Tibial nerve (tissue), 4 donors: ENCODE results near the gene NTN5. TPM values are rescaled to one million over a fixed set of nuclear protein-coding genes. Genes with fewer than 3 reads are reported as not detected.

ENCODE experiments used
- DNase-seq, 2 donors: peaks; one replicate each; pipeline ENCODE4 v3.0.0-alpha.2; 2019; ENCODE audit warnings: low spot score in 2 of 2
- H3K27ac ChIP-seq, 4 donors: fragments of 200-600 bp; sonication (generic) in 3 of 4; one replicate each; pipeline ENCODE4 v1.5.1; 2017 to 2019; ENCODE audit warnings: mild to moderate bottlenecking in 1 of 4
- H3K27me3 ChIP-seq, 2 donors: fragments of 200-600 bp; sonication (generic) in 1 of 2; one replicate each; pipeline versions ENCODE4 v1.5.1 to v1.6.0; 2017 to 2019
- H3K36me3 ChIP-seq, 3 donors: fragments of 200-600 bp; sonication (generic); one replicate each; pipeline ENCODE4 v1.5.1; 2018 to 2019
- H3K4me1 ChIP-seq, 4 donors: fragments of 200-600 bp; sonication (generic) in 3 of 4; one replicate each; pipeline ENCODE4 v1.5.1; 2017 to 2019
- H3K4me3 ChIP-seq, 4 donors: fragments of 200-600 bp; sonication (generic) in 3 of 4; one replicate each; pipeline ENCODE4 v1.5.1; 2017 to 2019; ENCODE audit warnings: mild to moderate bottlenecking in 1 of 4, moderate library complexity in 1 of 4
- H3K9me3 ChIP-seq, 4 donors: fragments of 200-600 bp; sonication (generic) in 3 of 4; one replicate each; pipeline ENCODE4 v1.5.1; 2017 to 2019
- EP300 ChIP-seq, 2 donors: sonication (generic); formaldehyde crosslinking; IDR thresholded peaks; one replicate each; pipeline ENCODE4 v1.6.1; 2017; ENCODE audit warnings: antibody characterized with exemption in 2 of 2, mild to moderate bottlenecking in 1 of 2
- POLR2A ChIP-seq, 2 donors: fragments of 450-650 bp; IDR thresholded peaks; one replicate each; pipeline ENCODE4 v1.6.1; 2017; ENCODE audit warnings: antibody characterized with exemption in 2 of 2, mild to moderate bottlenecking in 2 of 2, moderate library complexity in 2 of 2
- whole genome bisulfite sequencing, 2 donors: methylation state at CpG; one replicate each; pipeline ENCODE4 v1.1.5; 2018; 5-methylcytosine and 5-hydroxymethylcytosine counted together
- total RNA-seq, 4 donors: library from RNA; depleted of rRNA; stranded (reverse); fragments of >200 nt; gene quantifications; one replicate each; pipeline ENCODE4 v1.1.0, GENCODE V29; 2016
- TF ChIP-seq, protein P1 (sequence below), 5 experiments: fragments of 200-600 bp in 3 of 5; fragments of 450-650 bp in 2 of 5; sonication (generic) in 3 of 5; IDR thresholded peaks; one replicate each; pipeline ENCODE4 v1.5.1; 2016 to 2019; ENCODE audit warnings: antibody characterized with exemption in 5 of 5, mild to moderate bottlenecking in 3 of 5, moderate library complexity in 2 of 5

NTN5 gene
- total RNA-seq, 4 donors from 2014 or later, result 0.78 to 6.9 (median 2.2) TPM

DNA sequence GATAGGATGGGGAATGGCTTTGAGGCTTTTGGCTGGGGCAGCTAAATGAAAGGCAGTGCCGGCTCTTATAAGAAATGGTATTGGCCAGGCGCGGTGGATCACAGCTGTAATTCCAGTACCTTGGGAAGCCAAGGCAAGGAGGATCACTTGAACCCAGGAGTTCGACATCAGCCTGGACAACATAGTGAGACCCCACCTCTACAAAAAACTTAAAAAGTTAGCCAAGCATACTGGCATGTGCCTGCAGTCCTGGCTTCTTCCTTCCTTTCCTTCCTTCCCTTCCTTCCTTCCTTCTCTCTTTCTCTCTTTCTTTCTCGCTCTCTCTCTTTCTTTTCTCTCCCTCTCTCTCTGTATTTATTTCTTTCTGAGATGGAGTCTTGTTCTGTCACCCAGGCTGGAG is 30.0 kb downstream of the NTN5 start:
- Histone ChIP-seq H3K4me3 (no peak overlapping the region), H3K9me3 (no peaks in the 10 kb centered on the region), H3K36me3 (no peaks in the 10 kb centered on the region), H3K4me1 (peaks cover 0 to 38% (median 17%) of the 10 kb centered on the region in 4 donors), H3K27me3 (no peaks in the 10 kb centered on the region), H3K27ac (no peak overlapping the region)
- TF ChIP-seq, protein P1, sequence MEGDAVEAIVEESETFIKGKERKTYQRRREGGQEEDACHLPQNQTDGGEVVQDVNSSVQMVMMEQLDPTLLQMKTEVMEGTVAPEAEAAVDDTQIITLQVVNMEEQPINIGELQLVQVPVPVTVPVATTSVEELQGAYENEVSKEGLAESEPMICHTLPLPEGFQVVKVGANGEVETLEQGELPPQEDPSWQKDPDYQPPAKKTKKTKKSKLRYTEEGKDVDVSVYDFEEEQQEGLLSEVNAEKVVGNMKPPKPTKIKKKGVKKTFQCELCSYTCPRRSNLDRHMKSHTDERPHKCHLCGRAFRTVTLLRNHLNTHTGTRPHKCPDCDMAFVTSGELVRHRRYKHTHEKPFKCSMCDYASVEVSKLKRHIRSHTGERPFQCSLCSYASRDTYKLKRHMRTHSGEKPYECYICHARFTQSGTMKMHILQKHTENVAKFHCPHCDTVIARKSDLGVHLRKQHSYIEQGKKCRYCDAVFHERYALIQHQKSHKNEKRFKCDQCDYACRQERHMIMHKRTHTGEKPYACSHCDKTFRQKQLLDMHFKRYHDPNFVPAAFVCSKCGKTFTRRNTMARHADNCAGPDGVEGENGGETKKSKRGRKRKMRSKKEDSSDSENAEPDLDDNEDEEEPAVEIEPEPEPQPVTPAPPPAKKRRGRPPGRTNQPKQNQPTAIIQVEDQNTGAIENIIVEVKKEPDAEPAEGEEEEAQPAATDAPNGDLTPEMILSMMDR (IDR thresholded peaks at IDR 0.05), result no peak
- TF ChIP-seq POLR2A (IDR thresholded peaks at IDR 0.05), result no peak
- no peak for TF ChIP-seq EP300 (IDR thresholded peaks at IDR 0.05)
- WGBS, 2 donors, result 88 to 89% methylated on average over 5 of the region's 5 CpGs
- no peak for DNase-seq

DNA sequence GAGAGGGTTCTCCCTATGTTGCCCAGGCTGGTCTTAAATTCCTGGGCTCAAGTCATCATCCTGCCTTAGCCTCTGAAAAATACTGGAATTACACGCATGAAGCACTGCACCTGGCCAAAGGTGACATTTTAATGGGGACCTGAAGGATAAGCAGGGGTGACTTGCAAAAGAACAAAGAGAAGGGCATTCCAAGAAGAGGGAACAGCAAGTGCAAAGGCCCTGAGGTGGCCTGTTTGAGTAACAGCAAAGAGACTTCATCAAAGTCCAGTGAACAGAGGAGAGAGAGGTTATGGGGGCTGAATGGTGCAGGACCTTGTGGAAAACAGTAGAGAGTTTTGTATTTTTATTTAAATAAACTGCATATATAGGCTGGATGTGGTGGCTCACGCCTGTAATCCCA is 31.0 kb downstream of the NTN5 start:
- DNase-seq, result no peak
- Histone ChIP-seq H3K9me3 (no peaks in the 10 kb centered on the region), H3K4me3 (no peak overlapping the region), H3K4me1 (peaks cover 0 to 38% (median 17%) of the 10 kb centered on the region in 4 donors), H3K36me3 (no peaks in the 10 kb centered on the region), H3K27me3 (no peaks in the 10 kb centered on the region), H3K27ac (no peak overlapping the region)
- TF ChIP-seq, protein P1 (IDR thresholded peaks at IDR 0.05), result no peak
- TF ChIP-seq EP300 (IDR thresholded peaks at IDR 0.05) (no peak), POLR2A (IDR thresholded peaks at IDR 0.05) (no peak)
- 85 to 93% methylated on average over 2 of the region's 2 CpGs for WGBS, 2 donors

DNA sequence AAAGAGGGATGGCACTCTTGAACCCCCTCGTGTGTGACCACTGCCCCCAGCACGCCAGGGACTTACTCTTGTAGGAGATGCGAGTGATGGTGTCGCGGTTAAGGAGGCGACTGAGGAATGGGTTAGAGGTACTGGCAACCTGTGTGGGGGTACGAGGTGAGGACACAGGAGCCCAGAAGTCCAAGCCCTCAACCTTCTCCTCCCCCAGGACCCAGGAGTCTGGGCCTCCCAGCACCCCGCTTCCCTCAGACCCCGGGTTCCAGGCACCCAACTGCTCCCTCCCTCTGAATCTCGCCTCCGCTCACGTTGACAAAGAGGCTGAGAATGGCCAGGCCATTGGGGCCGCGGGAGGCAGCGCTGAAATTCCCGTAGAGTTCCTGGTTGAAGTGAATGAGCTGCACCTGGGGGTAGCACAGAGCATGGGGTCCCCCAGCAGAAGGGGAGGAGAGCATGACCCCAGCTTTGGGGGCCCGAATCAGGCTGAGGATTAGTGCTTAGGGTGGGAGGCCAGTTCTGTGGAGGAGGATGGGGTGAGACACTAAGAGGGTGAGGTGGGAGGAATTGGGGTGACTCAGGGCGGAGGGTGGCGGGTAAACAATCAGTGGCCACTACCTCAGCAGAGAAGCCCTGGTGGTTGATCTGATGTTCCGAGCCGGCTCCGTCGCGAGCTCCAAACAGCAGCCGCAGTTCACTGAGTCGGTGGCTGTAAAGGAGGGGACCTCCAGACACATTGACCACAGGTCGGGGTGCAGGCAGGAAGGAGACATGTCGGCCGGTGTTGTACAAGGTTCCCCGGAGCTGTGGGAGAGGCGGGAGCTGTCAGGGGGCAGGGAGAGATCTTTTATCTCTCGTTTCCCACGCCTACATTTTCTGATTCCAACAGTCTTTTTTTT is 33.1 kb downstream of the NTN5 start:
- Histone ChIP-seq H3K4me3 (no peak overlapping the region), H3K27me3 (no peaks in the 10 kb centered on the region), H3K4me1 (peaks cover 0 to 40% (median 19%) of the 10 kb centered on the region in 4 donors), H3K27ac (peak overlapping the region in 2 of 4 donors; percentile 99), H3K9me3 (no peaks in the 10 kb centered on the region), H3K36me3 (no peaks in the 10 kb centered on the region)
- no peak for DNase-seq
- TF ChIP-seq POLR2A (IDR thresholded peaks at IDR 0.05) (no peak), EP300 (IDR thresholded peaks at IDR 0.05) (no peak)
- TF ChIP-seq, protein P1 (IDR thresholded peaks at IDR 0.05), result no peak
- WGBS, 2 donors, result 70 to 74% methylated on average over 32 to 33 of the region's 33 CpGs

DNA sequence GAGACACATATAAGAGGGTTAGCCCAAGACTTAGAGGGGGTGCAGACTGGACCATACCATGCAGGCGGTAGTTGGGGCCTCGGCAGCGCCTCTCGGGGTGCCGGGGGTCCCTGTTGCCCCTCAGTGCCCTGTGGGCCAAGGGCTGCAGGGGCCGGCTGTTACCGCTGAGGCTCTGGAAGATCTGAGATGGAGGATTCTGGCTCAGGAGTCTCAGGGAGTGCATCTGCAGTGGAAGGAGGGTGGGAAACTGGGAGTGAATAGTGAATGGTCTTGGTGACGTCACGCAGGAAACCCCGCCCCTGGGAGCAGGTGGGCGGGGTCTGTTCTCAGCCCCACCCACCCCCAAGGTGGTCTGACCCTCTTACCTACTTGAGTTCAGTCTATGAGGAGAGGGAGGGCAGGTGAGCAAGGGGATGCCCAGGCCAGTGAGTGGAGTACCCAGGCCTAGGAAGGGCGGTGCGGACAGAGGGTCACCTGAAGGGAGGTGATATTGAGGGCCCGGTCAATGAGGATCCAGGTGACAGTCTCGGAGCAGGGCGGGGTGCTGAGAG is 33.9 kb downstream of the NTN5 start:
- Histone ChIP-seq H3K36me3 (no peaks in the 10 kb centered on the region), H3K27me3 (no peaks in the 10 kb centered on the region), H3K4me1 (peaks cover 0 to 41% (median 25%) of the 10 kb centered on the region in 4 donors), H3K9me3 (no peaks in the 10 kb centered on the region), H3K27ac (peak overlapping the region; percentile 94 to 99 (median 99)), H3K4me3 (peak overlapping the region in 3 of 4 donors; percentile 23 to 85 (median 71))
- no peak for TF ChIP-seq POLR2A (IDR thresholded peaks at IDR 0.05)
- TF ChIP-seq, protein P1 (IDR thresholded peaks at IDR 0.05), result no peak
- no peak for TF ChIP-seq EP300 (IDR thresholded peaks at IDR 0.05)
- DNase-seq, result no peak
- 72 to 74% methylated on average over 16 of the region's 16 CpGs for WGBS, 2 donors
